ENCODE measurements around the gene NRIP3.
A peak's percentile ranks its signal among the peaks of the same experiment; 100 is the strongest.

Gene NRIP3

DNA sequence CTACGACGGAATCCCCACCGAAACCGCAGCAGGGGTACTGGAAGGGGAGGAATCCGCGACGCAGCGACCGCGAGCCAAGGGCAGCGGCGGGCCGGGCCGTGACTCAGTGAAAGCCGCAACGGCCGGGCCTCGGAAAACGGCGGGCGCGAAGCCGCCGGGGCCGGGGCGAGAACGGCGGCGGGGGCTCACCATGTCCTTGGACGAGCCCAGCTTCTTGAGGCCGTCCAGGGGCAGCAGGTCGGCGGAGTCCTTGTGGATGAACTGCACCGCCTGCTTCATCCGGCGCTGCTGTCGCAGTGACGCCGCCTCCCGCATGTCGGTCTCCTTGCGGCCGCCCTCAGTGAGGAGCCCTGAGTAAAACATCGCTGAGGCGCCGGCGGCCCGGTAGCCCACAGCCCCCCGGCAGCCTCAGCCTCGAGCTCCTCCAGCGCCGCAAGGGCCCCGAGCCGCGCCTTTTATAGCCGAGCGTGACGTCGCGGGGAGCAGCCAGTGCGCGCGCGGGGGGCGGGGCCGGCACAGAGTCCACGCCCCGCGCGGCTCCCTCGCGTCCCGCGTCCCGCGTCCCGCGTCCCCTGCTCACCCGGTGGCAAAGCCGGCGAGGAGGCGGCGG is at the start of gene NRIP3:
NRIP3 (minus strand) TSS at position 429 of the 610 bp plus-strand sequence; CDS start at position 363, 66 bp downstream.
- DNase-seq, result peak; percentile 84

DNA sequence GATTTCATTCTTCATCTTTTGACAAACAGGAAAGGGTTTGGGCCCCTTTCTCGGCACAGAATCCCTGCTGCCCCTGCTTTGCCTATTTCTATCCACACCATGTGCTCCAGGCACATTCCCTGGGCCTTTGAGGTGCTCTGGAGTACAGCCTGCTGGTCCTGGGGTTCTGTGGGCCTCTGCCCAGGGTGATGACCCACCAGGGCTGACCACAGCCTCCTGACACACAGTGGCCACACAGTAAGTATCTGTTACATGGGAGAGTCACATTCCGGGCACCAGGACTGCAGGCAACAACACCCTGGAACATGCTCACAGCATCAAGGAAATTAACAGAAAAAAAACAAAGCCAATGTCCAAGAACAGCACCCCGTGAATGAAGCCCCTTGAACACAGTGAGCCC is 48.5 kb upstream of the NRIP3 start:
- no peak for DNase-seq

DNA sequence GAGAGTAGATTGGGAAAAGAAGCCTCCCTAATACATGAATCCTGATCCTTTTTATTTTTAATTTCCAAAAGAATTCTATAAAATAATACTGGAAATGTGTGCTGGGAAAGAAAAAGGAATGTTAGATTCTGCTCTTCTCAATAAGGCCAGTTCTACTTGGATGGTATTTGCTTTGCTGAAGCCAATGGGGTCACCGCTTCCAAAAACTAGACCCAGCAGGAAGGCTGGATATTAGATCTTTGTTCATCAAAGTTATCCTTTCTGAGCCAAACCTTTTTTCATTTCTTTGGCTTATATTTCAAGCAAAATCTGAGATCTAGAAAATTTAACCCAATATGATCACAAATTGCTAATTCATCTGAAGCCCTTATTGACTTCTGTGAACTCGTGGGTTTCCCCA is 46.2 kb upstream of the NRIP3 start:
- no peak for DNase-seq

DNA sequence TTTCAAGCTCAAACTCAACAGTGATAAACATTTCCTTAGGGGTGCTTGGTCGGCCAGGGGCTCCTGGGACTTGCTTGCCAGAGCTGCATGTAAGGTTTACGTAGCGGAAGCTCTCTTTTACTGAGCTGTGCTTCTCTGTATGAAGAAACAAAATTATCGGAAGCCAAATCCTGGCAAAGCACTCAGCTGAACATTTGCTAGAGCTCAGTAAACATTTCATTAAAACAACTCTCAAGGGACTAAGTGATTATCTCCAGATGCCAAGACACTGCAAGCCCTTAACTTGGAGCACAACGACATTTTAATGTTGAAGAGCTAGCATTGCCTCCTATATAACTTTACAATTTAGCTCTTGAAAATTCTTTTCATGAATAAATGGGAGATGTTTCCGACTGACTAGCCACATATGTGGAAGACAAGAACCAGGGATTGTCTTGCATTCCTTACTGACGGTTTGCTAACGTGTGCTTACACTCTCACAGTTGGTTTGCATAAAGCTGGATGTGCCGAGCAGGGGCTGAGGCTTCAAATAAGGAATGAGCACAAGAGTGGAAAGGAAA is 44.2 kb upstream of the NRIP3 start:
- DNase-seq, result no peak

DNA sequence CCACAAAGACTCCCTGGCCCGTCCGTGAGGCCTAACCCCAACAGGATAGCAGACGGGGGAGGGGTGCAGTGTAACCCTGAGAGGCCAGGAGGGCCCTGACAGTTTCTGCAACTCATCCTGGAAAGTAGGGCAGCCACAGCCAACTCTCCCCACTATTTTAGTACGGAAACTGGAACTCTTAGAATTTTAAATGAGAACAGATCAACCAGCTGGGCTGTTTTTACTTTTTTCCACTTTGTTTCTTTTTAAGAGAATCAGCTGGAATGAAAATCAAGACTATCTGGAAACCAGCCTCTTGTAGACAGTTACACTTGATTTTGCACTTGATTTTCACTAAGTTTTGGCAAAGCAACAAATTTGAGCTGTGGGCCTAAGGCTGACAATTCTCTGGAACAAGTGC is 42.7 kb upstream of the NRIP3 start:
- no peak for DNase-seq

DNA sequence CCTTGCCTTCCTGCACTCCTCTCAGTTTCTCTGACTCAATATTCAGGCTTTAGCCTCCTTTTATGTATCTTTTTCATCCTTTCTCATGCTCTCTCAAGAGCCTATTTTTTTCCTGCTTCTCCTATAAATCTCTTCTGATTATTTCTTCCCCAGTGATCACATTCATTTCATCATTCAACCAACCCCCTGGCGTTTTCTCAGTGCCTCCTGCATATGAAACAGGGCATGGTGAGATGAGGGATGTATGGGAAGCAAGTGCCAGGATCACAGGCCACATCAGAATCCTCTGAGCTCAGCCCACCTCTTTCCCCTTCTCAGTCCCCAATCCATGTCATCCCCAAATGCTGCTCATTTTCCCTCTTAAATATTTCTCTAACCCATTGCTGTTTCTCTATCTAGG is 38.7 kb upstream of the NRIP3 start:
- DNase-seq, result no peak

DNA sequence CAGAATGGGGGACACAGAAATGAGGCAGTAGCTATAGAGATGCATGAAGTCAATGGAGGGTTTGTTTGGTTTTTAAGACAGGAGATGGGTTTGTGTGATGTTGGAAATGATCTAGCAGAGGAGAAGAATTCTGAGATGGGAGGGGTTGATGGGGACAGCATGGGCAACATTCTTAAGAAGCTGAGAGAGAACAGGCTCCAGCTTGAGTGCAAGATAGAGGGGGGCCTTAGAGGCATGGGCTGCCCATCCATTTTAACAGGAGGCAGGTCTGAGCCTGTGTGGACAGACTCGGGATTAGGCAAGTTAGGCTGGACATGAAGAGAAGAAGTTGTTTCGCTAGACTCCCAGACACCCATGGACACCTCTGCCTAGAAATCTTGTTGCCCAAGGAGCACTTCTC is 37.9 kb upstream of the NRIP3 start:
- no peak for DNase-seq

DNA sequence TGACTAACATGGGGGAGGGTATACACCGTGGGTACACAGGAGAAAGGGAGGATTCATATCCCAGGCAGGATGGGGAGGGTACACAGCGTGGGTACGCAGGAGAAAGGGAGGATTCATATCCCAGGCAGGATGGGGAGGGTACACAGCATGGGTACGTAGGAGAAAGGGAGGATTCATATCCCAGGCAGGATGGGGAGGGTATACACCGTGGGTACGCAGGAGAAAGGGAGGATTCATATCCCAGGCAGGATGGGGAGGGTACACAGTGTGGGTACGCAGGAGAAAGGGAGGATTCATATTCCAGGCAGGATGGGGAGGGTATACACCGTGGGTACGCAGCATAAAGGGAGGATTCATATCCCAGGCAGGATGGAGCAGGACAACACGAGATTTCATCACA is 36.6 kb upstream of the NRIP3 start:
- no peak for DNase-seq

DNA sequence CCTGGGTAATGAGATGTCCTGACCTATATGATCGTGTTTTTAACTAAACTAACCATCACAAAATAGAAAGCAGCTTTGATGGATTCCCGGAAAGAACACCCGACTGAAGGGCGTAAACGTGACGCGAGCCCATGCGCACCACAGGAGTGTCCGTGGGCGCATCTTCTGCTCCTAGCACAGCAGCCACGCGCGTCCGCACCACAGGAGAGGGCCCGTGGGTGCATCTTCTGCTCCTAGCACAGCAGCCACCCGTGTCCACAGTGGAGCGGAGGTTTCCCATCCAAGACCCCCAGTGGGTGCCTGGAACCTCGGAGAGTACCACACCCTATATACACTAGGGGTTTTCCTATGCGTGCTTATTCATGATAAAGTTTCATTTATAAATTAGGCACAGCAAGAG is 36.1 kb upstream of the NRIP3 start:
- no peak for DNase-seq

DNA sequence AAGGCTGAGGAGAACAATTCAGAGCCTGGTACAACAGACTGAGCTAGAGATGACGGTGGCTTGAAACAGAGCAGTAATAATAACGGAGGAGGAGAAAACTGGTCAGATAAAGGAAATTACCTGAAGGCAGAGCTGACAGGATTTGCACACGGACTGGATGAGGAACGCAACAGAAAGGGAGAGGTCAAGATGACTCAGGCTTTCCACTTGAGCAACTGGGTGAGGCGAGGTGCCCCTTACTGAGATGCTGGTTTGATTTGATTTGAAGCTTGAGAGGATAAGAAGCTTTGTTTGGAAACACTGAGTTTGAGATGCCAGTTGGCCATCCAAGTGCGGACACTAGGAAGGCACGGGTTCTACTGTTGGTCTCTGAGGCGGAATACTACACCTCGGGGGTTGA is 35.4 kb upstream of the NRIP3 start:
- DNase-seq, result no peak

DNA sequence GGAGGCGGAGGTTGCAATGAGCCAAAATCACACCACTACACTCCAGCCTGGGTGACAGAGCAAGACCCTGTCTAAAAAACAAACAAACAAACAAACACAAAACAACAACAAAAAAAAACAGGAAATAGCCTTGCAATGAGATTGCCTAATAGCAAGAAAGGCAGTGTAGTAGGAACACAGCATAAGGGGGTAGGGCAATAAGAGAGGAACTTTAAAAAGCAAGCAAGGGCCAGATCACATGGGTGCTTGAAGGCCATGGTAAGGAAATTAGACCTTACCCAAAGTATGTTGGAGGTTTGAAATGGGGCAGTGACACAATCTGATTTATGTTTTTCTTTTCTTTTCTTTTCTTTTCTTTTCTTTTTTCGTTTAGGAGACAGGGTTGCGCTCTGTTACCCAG is 34.7 kb upstream of the NRIP3 start:
- no peak for DNase-seq

DNA sequence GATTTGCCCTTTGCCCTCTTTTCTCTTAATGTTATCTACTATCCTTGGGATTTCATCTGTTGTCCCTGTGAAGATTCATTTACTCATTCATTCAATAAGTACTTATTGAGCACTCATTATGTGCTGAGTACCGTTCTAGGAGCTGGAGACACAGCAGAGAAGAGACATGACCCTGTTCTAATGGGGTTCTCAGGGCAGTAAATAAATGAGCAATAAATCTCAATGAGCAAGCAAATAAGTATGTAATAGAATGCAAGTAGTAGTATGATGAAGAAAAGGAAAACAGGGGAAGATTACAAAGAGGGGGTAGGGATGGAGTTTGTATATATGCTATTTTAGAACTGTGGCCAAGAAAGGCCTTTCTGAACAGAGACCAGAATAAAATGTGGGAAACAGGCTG is 34.2 kb upstream of the NRIP3 start:
- DNase-seq, result no peak

DNA sequence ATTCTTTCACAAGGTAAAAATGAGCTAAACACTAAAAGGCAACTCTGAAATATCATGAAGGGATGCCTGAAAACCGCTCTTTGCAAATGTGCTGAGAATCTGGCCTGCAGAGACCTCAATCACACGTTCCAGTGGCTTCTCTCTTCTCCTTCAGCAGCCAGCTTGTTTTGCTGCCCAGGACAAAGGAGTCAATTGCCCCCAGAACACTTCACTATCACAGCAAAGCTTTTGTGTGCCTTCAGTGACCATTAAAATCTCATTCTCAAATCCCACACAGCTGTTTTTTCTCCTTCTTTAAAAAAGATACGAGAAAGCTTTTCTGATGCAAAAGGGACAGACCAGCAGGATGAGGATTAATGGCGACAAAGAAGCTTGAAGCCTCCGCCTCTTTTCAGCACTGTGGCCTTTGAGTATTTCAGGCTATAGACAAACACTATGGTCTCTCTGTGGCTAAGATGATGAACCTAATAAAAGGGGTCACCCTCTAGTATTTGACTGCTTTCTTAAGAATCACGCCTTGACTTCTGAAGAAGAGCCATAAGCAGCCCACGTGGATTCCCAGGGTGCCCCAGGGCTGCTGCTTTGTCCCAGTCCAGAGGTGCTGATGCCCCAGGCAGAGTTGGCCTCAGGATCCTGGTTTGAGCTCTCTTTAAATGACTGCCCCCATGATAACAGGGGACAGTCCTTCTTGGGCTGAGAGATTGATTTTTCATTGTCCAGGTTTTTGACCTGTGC is 33.4 kb upstream of the NRIP3 start:
- DNase-seq, result no peak

DNA sequence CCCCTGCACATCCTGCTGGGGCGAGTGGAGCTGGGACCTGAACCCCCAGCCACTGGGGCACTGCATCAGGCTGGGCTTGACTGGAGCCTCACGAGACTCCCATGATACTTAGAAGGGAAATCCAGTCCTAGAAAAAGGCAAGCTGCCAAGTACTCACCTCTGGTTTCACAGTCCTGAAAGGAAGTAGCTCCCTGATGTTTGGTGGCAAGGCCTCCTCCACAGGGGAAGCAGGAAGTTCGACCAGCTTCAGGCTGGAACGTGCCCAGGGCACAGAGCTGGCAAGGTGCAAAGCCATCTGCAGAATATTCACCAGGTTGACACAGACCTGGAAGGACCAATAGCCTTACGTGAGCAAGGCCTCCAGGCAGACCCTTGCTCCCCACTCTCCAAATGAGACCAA is 26.8 kb upstream of the NRIP3 start:
- DNase-seq, result no peak

DNA sequence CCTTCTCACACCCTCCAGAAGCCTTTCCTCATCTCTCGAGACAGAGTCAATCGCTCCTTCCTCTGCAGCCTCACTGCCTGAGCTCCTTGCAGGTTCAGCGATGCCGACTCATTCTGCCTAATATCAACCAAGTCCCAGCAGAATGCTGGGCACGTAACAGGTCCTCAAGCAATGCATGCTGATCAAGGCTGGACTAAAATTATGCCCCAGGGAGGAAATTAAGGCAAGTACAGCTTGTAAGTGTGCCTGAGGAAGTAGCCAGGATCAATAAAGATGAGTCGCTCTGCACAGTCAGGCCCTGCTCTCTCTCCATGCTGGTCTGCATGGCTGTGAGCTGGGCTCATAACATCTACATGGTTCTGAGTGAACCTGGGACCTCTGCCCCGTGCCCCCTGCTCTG is 25.6 kb upstream of the NRIP3 start:
- no peak for DNase-seq

DNA sequence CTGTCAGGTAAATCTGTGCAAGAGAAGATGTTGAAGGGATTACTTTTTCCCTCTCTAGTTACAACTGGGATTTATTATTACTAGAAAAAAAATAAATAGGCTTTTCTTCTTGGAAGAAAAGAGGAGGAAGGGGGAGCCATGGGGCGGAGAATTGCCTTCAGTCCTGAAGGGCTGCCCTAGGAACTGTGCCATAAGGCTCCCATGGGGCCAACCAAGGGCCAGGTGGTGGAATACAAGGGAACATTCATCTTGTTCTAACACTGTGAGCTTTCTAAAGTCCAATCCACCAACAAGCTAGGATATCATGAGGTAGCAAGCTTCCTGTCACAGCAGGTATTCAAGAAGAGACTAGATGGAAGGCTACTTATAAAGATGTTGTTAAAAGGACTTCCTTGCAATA is 24.8 kb upstream of the NRIP3 start:
- DNase-seq, result no peak

DNA sequence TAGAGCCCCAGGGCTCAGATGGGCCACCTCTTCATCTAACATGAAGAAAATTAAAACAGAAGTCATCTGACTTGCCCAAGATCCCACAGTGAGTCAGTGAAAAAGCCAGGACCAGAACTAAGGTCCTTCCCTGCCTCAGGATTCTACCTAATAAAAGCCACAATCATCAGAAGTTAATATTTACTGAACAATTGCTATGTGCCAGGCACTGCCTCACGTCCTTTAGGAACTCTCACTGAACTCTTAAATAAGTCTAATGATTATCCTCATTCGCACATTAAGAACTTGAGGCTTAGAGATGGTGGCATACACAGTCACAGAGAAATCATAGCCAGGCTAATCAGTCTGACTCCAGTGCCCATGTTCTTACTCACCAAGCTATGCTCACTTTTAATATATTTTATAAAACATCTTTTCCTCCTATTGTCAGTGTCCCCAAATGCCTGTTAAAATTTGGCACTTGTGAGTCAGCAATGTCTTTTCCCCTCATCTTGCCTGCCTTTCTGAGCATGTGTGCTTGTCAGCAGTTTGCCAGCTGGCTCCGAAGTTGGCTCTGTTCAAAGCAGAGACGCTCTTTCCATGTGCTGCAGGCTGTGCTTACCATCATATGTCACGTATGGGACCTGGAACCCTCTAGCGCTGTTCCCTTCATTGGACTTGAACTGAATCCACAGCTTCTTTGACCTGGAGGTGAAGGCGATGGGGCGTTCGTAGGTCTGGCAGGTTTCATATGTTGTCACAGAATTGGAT is 21.5 kb upstream of the NRIP3 start:
- DNase-seq, result no peak

DNA sequence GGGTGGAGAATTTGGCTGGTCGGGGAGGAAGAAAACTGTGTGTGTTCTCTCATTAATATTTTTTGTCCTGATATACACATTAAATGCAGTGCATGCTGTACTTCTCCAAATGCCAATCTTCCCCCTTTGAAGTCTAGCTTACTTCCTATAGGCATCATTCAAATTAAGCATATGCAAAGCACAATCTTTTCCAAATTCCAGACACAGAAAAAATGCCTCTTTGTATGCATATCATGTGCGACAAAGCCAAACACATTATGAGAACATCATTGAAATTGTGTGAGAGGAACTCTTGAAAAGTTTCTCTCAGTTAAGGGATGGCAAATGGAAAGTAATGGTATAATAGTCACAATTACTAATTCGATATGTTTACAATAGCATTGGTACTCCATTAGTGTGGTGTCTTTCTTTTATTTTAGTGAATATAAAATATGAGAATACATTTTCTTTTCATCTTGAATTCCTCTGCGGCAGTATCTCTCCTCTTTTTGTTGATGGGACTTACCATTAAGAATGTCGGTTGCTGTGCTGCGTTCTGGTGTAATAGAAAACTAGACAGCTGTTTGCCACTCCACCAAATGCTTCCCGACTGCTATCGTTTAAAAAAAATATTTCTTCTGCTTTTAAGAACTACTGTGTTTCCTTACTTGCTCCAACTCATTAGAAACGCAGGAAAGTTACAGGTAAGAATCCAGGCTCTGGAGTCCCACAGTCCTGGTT is 19.3 kb upstream of the NRIP3 start:
- DNase-seq, result no peak

DNA sequence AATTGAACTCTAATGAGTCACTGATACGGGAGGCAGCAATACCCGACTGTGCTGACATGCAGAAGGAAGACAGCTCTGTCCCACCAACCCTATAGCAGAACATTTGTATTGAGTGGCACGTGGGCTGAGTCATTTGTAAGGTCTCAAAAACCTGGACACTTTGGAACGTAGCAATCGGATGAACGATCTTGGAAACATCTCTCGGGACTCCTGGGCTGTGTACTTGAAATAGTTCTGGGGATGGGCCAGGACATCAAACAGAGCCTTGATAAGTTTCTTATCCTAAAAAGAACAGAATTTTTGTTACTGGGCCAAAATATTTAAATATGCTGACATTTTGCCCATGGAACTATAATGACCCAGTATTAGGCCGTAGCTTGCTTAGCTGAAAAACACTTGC is 17.1 kb upstream of the NRIP3 start:
- DNase-seq, result no peak

DNA sequence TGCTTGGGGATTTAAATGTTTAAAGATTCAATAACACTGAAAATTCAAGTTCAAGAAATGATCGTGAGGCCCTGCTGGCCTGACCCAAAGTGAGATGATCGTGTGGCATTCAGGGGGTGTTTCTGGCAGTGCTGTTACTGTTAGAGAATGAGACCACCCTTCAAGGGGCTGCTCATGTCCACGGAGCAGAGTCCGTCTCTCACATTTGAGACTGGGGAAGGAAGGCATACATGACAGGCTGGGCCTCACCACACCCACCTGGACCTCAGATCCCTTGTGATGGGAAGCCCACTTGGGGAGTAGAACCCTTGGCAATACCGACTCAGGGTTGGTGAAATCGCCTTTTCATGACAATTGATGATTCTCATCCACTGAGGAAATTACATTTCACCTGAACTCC is 16.1 kb upstream of the NRIP3 start:
- DNase-seq, result no peak

DNA sequence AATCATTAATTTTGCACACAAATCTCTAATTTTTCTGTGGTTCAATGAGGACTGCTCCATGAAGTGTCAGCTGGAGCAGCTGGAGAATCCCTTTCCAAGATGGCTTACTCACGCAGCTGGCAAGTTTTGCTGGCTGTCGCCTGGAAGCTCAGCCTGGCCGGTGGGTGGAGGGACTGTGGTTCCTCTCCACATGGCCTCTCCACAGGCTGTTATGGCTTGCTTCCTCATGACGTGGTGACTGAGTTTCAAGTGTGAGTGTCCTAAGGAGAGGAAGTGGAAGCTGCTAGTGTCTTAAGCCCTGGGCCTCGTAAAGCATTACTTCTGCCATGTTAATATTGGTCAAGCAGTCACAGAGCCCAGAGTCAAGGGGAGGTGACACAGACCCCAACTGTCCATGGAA is 14.0 kb upstream of the NRIP3 start:
- peak; percentile 23 for DNase-seq

DNA sequence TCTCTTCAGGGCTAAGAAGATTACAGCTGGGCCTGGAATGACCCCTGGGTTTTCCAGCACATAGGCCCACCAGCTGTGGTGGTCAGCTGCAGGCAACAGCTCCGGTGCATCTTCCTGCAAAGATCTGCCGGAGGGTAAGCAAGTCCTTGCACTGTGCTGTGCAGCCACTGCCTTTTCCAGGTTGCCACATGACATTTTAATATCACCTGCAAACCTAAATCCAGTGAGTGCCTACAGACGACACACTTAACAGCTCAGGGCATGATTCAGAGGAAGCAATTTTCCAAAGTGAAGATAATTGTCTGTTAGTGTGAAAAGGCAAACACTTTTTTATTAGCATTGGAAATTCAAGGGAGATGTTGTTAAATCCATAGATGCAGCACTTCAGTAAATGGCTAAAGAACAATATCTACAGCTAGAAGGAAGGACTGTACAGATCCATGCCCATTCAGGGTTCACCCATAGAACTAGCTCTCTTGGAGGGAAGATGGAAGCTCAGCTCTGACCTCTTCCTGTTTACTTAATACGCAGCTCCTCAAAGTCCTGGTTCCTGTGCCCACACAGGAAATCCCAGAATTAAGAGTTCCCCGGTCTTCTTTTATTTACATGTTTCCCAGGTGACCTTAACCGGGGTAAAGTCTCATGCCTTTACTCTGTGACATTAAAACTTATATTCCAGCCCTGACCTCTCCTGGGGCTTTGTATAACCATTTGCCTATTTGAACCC is 13.3 kb upstream of the NRIP3 start:
- no peak for DNase-seq

DNA sequence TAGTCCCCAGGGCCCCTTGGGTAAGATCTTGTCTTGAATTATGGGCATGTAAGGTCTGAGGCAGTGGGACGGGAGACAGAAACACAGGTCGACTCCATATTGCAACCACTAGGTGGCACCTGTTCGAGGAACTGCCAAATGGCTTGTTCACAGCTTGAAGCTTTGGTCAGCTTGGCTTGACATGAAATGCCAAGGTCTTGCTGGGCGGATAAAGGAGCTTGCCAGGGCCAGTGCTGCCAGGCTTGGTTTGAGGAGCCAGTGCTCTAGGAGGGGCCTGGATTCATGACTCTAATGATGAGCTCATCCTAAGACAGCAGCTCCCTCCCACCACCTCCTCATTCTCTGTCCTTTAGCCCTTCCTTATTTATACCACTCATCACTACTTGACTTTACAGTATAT is 11.9 kb upstream of the NRIP3 start:
- peak; percentile 70 for DNase-seq
